Globus pallidus (tissue), 1 donor: ENCODE data around the gene ZNF14.
"Not testable (repeated sequence)": the region's sequence is repeated elsewhere in the genome, so short reads cannot be mapped to it uniquely, and the experiment has no call there.

ENCODE experiments used
- DNase-seq: peaks from one replicate; pipeline ENCODE4 v3.0.0-alpha.2; 2015; ENCODE audit warnings: low spot score

ZNF14 gene

DNA sequence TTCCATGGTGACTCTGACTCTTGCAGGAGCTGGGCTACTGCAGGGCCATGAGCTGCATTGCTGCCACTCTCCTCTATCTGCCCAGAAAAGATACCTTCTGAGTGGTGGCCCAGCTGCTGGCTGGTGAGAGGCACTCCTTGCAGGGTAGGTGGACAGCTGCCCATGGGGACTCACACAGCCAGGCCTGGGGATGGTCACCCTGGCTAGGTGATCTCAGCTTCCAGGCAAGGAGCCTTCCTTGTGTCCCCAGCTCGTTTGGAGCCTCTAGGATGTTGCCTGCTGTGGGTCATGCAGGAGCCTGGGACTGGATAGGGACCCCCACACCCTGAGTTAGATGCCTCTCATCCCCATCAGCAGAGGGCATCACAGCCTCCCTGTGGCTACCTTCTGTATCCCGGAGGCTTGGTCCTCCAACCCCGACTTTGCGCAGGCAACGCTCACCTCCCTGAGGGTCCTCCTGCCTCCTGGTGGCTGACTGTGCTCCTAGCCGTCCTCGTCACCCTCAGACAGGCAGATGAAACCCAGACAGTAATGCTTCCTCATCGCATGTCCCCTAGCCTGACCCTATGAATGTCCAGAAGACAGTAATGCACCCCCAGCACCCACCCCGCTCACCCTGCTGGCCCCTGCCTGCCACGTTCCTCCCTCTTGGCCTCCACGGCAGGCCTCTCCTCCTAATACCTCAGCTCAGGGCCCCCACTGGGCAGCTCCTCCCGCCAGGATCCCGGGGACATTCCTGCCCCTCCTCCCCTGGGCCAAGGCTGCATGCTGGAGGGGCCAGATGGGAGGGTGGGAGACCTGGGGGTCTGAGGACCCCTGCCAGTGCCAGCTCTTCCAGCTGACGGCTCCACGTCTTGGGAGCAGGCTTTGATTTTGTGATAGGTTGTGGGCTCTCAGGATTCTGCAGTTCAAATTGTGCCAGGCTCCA is 13.6 kb upstream of the ZNF14 start:
- DNase-seq = no peak

- DNase-seq = no peak
Measured at GRCh38 chr19:19745496-19746285, 12.8 kb upstream of the ZNF14 start.

- DNase-seq = no peak
Measured at GRCh38 chr19:19744641-19745040, 11.7 kb upstream of the ZNF14 start.

DNA sequence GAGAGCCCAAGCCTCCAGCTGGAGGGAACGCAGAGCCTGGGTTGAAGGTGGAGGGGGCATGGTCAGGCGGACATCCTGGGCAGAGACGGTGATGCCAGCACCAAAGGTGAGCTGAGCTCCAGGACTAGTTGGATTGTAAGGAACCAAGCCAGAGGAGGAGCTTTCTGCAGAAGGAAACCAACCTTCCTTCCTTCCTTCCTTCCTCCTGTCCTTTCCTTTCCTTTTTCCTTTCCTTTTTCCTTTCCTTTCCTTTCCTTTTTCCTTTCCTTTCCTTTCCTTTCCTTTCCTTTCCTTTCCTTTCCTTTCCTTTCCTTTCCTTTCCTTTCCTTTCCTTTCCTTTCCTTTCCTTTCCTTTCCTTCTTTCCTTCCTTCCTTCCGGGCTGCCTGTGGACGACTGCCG is 11.0 kb upstream of the ZNF14 start:
- not testable (repeated sequence) for DNase-seq

- no peak for DNase-seq
Measured at GRCh38 chr19:19743176-19743575, 10.3 kb upstream of the ZNF14 start.

GRCh38 chr19:19742773-19743172 is 9.9 kb upstream of the ZNF14 start:
- no peak for DNase-seq

- DNase-seq = no peak
Measured at GRCh38 chr19:19741184-19741583, 8.3 kb upstream of the ZNF14 start.

GRCh38 chr19:19740755-19741154 is 7.8 kb upstream of the ZNF14 start:
- no peak for DNase-seq

GRCh38 chr19:19738564-19738963 is 5.7 kb upstream of the ZNF14 start:
- DNase-seq = no peak

GRCh38 chr19:19737559-19738332 is 4.8 kb upstream of the ZNF14 start:
- no peak for DNase-seq

- no peak for DNase-seq
Measured at GRCh38 chr19:19721896-19722295, 11.0 kb downstream of the ZNF14 start.

- no peak for DNase-seq
Measured at GRCh38 chr19:19719798-19720197, 13.1 kb downstream of the ZNF14 start.

DNA sequence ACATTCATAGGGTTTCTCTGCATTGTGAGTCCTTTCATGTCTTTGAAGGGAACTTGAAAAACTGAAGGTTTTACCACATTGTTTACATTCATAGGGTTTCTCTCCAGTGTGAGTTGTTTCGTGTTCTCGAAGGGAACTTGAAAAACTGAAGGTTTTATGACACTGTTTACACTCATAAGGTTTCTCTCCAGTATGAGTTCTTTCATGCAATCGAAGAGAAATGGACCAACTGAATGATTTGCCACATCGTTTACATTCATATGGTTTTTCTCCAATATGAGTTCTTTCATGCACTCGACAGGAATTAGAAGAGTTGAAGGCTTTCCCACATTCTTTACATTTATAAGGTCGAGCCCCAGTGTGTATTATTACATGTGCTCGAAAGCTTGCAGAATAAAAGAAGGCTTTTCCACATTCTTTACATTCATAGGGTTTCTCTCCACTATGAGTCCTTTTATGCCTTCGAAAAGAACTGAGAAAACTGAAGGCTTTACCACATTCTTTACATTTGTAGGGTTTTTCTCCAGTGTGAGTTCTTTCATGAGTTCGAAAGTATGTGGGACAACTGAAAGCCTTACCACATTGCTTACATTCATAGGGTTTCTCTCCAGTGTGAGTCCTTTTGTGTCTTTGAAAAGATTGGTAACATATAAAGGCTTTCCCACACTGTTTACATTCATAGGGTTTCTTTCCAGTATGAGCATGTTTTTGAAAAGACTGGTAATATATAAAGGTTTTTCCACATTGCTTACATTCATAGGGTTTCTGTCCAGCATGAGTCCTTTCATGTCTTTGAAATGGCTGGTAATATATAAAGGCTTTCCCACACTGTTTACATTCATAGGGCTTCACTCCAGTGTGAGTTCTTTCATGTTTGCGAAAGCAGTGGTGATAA is 20.7 kb downstream of the ZNF14 start:
- DNase-seq = no peak

GRCh38 chr19:19711306-19711933 is 21.5 kb downstream of the ZNF14 start:
- no peak for DNase-seq

DNA sequence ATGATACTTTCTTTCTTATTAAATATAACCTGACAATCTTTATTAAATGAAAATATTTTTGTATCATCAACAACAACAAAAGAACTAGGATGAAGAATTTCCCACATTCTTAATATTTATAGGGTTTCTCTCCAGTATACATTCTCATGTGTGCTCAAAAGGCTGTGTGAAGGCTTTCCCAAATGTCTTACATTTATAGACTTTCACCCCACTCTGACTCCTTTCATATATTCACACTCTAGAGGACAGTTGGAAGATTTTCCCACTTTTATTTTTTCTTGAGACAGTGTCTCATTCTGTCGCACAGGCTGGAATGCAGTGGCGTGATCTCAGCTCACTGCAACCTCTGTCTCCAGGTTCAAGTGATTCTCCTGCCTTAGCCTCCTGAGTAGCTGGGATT is 22.4 kb downstream of the ZNF14 start:
- DNase-seq = no peak

DNA sequence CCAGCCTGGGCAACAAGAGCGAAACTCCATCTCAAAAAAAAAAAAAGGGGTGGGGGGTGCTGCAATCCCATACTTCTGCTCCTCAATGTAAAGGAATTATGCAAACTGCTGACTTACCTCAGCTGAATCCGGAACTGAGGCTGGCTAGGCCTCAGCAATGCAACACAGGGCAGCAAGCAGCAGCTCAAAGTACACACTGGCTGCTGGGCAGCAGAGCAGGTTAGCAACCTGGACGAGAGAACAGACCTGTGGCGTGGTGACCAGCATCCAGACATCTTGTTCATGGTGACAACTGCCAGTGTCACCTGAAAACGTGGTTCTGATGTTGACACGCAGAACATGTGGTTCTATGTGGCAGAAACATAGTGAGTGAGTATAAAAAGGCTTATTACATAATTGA is 28.1 kb downstream of the ZNF14 start:
- DNase-seq = no peak

GRCh38 chr19:19700493-19700892 is 32.4 kb downstream of the ZNF14 start:
- not testable (repeated sequence) for DNase-seq

DNA sequence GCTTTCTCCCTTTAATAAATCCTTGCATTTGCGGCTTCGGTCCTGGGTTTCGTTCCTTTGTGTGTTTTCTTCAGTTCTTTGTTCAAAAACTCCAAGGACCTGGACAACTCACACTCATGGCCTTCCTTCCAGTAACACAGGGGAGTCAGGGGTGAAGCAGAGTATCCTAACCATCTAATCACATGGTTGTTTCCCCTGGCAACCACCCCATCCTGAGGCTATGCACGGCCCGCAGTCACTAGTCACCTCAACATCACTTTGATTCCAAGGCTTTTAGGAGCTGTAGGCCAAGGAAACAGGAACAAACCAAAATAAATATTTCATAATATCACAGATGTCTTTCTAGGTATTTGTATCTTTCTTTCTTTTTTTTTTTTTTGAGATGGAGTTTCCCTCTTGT is 35.3 kb downstream of the ZNF14 start:
- DNase-seq = no peak

DNA sequence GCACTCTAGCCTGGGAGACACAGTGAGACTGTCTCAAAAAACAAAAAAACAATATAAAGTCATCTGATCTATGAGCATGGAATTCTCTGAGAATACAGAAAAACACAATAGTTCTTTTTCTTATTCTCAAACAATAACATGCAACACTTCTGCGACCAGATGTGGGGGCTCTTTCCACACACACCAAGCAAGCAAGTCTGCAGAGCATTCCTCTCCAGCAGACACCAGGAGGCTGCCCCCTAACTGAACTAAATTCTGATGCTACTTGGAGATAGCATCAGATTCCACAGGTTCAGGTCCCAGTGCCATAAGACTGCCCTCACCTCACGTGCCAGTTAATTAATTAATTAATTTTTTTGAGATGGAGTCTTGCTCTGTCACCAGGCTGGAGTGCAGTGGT is 36.5 kb downstream of the ZNF14 start:
- no peak for DNase-seq

DNA sequence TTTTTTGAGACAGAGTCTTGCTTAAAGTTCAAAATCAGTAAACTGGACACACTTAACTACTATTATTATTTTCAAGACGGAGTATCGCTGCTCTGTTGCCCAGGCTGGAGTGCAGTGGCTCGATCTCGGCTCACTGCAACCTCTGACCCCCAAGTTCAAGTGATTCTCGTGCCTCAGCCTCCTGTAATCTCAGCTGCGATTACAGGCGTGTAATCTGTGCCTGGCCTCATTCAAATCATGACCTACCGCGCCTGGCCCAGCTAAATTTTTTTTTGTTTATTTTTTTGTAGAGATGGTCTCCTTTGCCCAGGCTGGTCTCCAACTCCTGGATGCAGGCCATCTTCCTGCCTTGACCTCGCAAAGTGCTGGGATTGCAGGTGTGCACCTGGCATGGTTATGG is 41.2 kb downstream of the ZNF14 start:
- DNase-seq = no peak

- DNase-seq = not testable (repeated sequence)
Measured at GRCh38 chr19:19689023-19689422, 43.9 kb downstream of the ZNF14 start.
